GM18867 (cell line): ENCODE data around the gene FNDC3B.
"Not testable (repeated sequence)": the region's sequence is repeated elsewhere in the genome, so short reads cannot be mapped to it uniquely, and the experiment has no call there.

Experiments used
- ATAC-seq: cut with Tn5 transposase; IDR thresholded peaks from one replicate; pipeline ENCODE4 v1.9.1; 2021; ENCODE audit warnings: mild to moderate bottlenecking, moderate library complexity; ENCODE audit not compliant: unreplicated experiment

Gene FNDC3B

GRCh38 chr3:172039436-172040077 is at the start of gene FNDC3B:
TSS of gene FNDC3B (plus strand) at chr3:172039578. CDS start at chr3:172112480, 72,902 bp downstream.
- peak; percentile 69 for ATAC-seq

DNA sequence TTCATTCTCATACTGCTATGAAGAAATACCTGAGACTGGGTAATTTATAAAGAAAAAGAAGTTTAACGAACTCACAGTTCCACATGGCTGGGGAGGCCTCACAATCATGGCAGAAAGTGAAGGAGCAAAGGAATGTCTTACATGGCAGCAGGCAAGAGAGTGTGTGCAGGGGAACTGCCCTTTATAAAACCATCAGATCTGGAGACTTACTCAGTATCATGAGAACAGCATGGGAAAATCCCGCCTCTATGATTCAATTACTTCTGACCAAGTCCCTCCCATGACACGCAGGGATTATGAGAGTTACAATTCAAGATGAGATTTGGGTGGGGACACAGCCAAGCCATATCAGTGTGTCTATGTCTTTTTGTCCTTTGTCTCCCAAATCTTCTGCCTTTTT is 49.1 kb upstream of the FNDC3B start:
- ATAC-seq, result not testable (repeated sequence)

GRCh38 chr3:171991166-171991565 is 48.2 kb upstream of the FNDC3B start:
- no peak for ATAC-seq

DNA sequence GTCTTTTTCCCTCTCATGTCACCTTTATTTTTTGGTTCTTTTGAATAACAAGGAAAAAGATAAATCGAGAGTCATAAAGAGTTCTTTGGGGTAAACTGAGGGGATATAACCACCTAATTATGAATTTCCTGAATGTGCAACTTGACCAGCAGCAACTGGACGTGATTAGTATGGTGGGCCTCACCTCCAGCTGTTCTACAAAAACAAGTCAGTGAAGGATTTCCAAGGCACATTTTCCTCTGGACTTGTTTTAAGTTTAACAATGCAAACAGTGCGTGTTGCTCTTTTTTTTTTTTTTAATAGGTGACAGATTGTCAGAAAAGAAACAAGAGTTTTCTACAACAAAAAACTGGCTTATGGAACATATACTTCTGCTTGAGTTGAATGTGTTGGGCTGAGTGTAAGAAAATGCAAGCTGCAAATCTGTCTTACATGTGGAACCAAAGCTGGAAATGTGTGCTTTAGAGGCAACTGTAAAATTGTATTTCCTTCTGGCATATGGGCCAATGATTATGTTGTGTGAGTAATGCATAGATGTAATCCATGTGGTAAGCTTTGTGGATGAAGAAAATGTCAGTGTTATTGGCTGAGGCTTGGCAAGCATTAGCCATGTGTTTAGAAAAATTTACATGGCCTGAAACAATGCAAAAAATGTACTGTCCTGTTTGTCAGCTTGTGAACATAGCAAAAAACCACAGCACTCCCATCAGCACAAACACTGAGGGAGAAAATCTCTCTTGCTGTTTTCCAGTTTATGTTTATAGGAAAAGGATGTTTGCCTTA is 44.5 kb upstream of the FNDC3B start:
- no peak for ATAC-seq

- ATAC-seq, result no peak
Measured at GRCh38 chr3:171995486-171995885, 43.9 kb upstream of the FNDC3B start.

DNA sequence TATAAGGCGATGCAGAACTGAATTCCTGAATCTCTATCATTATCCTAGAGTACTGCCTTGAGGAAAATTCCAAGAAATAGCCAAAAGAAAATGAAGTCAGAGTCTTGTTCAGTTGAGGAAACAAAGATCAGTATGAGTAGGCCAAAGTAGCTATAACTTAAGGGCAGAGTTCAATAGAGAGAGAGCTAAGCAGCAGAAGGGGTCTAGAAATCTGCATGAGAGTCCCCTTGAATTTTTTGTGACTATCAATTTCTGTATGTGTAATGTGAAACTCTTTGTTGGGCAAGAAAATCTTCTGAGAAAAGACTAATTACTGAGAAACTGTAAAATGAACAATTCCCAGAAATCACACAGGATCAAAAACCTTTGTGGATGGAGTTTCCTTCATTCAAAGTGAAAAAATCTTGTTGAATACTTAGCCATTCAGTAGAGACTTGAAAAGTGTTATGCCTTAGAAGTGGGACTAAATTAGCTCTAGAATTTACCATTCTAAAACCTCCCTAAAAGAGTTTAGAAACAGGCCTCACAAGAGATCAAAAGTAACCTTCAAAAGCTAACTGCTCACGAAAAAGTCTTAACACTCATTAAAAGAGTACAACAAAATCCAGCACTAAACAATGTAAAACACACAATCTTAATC is 43.1 kb upstream of the FNDC3B start:
- ATAC-seq, result no peak

GRCh38 chr3:171998731-171999130 is 40.6 kb upstream of the FNDC3B start:
- ATAC-seq, result not testable (repeated sequence)

DNA sequence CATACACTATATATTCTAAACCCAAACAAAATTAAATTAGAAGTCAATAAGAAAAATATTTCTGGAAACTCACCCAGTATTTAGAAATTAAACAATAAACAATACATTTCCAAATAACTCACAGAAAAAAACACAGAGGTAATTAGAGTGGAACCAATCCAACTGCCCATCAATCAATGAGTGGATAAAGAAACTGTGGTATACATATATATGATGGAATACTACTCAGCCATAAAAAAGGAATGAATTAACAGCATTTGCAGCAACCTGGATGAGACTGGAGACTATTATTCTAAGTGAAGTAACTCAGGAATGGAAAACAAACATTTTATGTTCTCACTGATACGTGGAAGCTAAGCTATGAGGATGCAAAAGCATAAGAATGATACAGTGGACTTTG is 37.8 kb upstream of the FNDC3B start:
- not testable (repeated sequence) for ATAC-seq

DNA sequence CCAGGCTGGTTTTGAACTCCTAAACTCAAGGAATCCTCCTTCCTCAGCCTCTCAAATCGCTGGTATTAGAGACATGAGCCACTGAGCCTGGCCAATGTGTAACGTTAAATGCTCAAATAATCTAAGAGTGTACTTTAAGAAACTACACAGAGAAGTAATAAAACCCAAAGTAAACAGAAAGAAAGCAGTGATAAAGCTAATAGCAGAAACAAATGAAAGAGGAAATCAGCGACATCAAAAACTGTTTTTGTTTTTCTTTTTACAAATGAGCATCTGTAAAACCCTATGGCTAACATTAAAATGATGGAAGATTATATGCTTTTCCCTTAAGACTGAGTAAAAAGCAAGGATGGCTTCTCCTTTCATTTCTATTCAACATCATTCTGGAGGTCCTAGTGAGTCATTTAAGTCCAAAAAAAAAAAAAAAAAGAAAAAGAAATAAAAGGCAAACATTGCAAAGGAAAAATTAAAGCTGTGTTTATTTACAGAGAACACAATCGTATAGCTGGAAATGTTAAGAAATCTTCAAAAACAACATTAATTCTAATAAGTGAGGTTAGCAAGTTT is 36.8 kb upstream of the FNDC3B start:
- no peak for ATAC-seq

GRCh38 chr3:172003146-172003545 is 36.2 kb upstream of the FNDC3B start:
- ATAC-seq, result no peak

- ATAC-seq, result no peak
Measured at GRCh38 chr3:172007065-172007370, 32.4 kb upstream of the FNDC3B start.

DNA sequence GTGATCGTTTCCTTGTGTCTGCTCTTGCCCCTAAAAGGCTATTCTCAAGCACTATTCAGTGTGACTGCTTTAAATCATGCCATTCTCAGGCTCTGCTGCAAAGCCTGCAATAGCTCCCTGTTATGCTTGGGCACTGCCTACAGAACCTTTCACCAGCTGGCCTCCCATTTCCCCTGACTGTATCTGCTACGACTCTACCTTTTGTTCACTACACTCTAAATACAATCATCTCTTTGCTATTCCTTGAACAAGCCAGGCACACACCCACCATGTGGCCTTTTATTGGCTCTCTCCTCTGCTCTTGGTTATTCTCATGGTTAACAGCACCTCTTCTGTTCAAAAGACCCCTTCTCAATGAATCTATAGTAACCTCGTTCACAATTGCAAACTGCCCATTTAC is 29.6 kb upstream of the FNDC3B start:
- no peak for ATAC-seq

- no peak for ATAC-seq
Measured at GRCh38 chr3:172012775-172013174, 26.6 kb upstream of the FNDC3B start.

- ATAC-seq, result no peak
Measured at GRCh38 chr3:172014145-172014544, 25.2 kb upstream of the FNDC3B start.

DNA sequence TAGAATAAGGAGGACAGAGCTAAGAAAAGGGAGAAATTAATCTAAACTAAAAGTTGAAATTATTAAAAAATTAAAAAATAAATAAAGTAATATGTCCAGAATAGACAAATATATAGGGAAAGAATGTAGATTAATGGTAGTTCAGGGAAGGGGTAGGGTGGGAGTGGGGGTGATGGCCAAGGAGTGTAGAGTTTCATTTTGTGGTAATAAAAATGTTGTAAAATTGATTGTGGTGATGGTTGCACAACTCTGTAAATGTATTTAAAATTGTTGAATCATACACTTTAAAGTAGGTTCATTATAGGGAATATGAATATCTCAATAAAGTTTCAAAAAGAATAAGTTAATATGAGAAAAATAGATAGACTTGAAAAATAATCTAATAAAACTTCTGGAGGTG is 21.0 kb upstream of the FNDC3B start:
- no peak for ATAC-seq

- ATAC-seq, result no peak
Measured at GRCh38 chr3:172020763-172021162, 18.6 kb upstream of the FNDC3B start.

GRCh38 chr3:172021164-172021563 is 18.2 kb upstream of the FNDC3B start:
- no peak for ATAC-seq

DNA sequence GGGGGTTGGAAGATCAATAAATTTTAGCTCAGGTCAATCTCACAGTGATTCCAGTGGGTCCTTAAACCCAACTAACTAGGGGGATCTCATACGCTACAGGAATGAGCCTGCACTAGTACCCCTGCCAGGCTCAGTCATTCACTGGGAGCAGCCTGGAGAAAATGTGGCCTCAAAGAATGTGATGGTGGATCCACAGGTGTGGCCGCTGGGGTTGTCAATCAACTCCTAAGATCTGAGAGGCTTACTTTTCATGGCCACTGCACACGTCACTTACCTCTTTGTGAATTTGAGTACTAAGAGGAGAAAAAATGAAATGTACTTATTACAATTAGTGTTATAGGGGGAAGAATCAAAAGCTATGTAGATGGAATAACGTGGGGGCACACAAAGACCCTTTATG is 17.5 kb upstream of the FNDC3B start:
- ATAC-seq, result no peak

- ATAC-seq, result no peak
Measured at GRCh38 chr3:172023915-172024314, 15.5 kb upstream of the FNDC3B start.

- ATAC-seq, result no peak
Measured at GRCh38 chr3:172024679-172025078, 14.7 kb upstream of the FNDC3B start.

DNA sequence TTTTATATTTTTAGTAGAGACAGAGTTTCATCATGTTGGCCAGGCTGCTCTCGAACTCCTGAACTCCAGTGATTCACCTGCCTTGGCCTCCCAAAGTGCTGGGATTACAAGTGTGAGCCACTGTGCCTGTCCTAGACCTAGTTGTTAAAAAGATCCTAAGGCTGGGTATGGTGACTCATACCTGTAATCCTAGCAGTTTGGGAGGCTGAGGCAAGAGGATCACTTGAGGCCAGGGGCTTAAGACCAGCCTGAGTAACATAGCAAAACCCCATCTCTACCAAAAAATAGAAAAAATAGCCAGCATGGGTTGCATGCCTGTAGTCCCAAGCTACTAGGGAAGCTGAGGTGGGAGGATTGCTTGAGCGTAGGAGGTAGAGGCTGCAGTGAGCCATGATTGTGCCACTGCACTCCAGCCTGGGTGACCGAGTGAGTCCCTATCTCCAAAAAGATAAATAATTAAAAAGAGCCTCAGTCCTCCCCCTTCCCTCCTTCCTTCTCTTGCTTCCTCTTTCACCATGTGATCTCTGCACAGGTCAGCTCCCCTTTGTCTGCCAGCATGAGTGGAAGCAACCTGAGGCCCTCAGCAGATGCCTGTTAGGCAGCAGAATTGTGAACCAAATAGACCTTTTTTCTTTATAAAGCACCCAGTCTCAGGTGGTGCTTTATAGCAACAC is 9.8 kb upstream of the FNDC3B start:
- ATAC-seq, result no peak
